Kidney (tissue), 14 donors: ENCODE results near the gene SPTBN5. TPM values are rescaled to one million over a fixed set of nuclear protein-coding genes. Genes with fewer than 3 reads are reported as not detected.

ENCODE experiments used
- DNase-seq, 5 donors: peaks; one replicate each; pipeline ENCODE4 v3.0.0-alpha.2; 2013 to 2020
- FAIRE-seq: peaks from 2 replicates; lab custom pipeline; 2012; peaks lifted over from hg19 to GRCh38; lab: Jason Lieb, UNC
- H3K27ac ChIP-seq, 2 donors: one replicate each; pipeline ENCODE4 v1.7.0; 2013; ENCODE audit warnings: low read depth in 2 of 2, low read length in 2 of 2, inconsistent platforms in 1 of 2
- H3K27me3 ChIP-seq: one replicate; pipeline ENCODE4 v1.7.1; 2013; ENCODE audit warnings: low read length, inconsistent platforms; ENCODE audit not compliant: control insufficient read depth, insufficient read depth
- H3K36me3 ChIP-seq, 3 donors: one replicate each; pipeline versions ENCODE4 v1.7.0 to v1.7.1; 2013; ENCODE audit warnings: low read length in 3 of 3, control low read depth in 1 of 3, inconsistent platforms in 1 of 3; ENCODE audit not compliant: insufficient read depth in 3 of 3, control insufficient read depth in 2 of 3
- H3K4me1 ChIP-seq, 3 donors: one replicate each; pipeline versions ENCODE4 v1.7.0 to v1.7.1; 2013; ENCODE audit warnings: low read length in 3 of 3, inconsistent platforms in 1 of 3, low read depth in 1 of 3; ENCODE audit not compliant: control insufficient read depth in 2 of 3, insufficient read depth in 2 of 3
- H3K4me3 ChIP-seq, 3 donors: one replicate each; pipeline versions ENCODE4 v1.7.0 to v1.8.1; 2013; ENCODE audit warnings: low read length in 3 of 3, control low read depth in 1 of 3, inconsistent platforms in 1 of 3
- H3K9ac ChIP-seq, 3 donors: one replicate each; pipeline versions ENCODE4 v1.7.0 to v1.7.1; 2013; ENCODE audit warnings: low read length in 3 of 3, control low read depth in 1 of 3, inconsistent platforms in 1 of 3
- H3K9me3 ChIP-seq, 3 donors: one replicate each; pipeline versions ENCODE4 v1.7.0 to v1.7.1; 2013; ENCODE audit warnings: low read length in 3 of 3, control low read depth in 1 of 3, inconsistent platforms in 1 of 3; ENCODE audit not compliant: control insufficient read depth in 2 of 3, insufficient read depth in 1 of 3
- CTCF ChIP-seq: IDR thresholded peaks from 3 replicates; pipeline ENCODE4 v1.5.1; 2012; ENCODE audit warnings: mild to moderate bottlenecking, moderate library complexity, borderline replicate concordance; ENCODE audit not compliant: insufficient read depth; ENCODE audit errors: extremely low read depth
- intact Hi-C: fragments of 100-400 bp; cut with DNase I; formaldehyde crosslinking; loops from one replicate; pipeline ENCODE4 v1.11.1; 2022
- polyA plus RNA-seq: library from polyadenylated mRNA; stranded (reverse); fragments of 350-450 nt; fragmentation: Illumina TruSeq; extraction: RNeasy Lipid Tissue Mini Kit (QIAGEN cat#74804); gene quantifications from one replicate; pipeline ENCODE4 v1.2.3, GENCODE V29; 2014; ENCODE audit warnings: low read depth, low replicate concordance; ENCODE audit not compliant: insufficient read depth
- total RNA-seq: library from RNA; stranded (reverse); fragmentation: NEBNext Ultra II Directional; extraction: Animal tissue kit (Norgen Biotek cat#: 25700); gene quantifications from one replicate; pipeline ENCODE4 v1.2.1, GENCODE V29; 2021
- donor health status: control.
- donor health status: control.
- donor health status: control.
- donor health status: control.
- donor health status: control.
- donor health status: DM: yes; HTN: yes; CAD: no.
- donor health status: Normal renal cell carcinoma (clear cell type).

SPTBN5 gene
- total and polyA plus RNA-seq, 2 donors from 2014 or later: 1.2 to 2.6 TPM

GRCh38 chr15:41849204-41849603 lies 44.6 kb downstream of the SPTBN5 start:
- Histone ChIP-seq H3K36me3 (peaks cover 0 to 12% (median 2%) of the 10 kb centered on the region in 3 donors), H3K9me3 (no peaks in the 10 kb centered on the region), H3K9ac (no peak overlapping the region), H3K27ac (no peak overlapping the region), H3K4me1 (peaks cover 0 to 3% (median 0%) of the 10 kb centered on the region in 3 donors), H3K4me3 (no peak overlapping the region), H3K27me3 (no peaks in the 10 kb centered on the region)
- no peak for FAIRE-seq
- TF ChIP-seq CTCF: no peak
- intact Hi-C loops: no loop called here
- no peak for DNase-seq

- H3K4me3 ChIP-seq: no peak overlapping the region
- TF ChIP-seq CTCF: no peak
- peak in 2 of 5 donors; percentile 43 to 62 for DNase-seq
- H3K4me1 ChIP-seq: peaks cover 0 to 3% (median 0%) of the 10 kb centered on the region in 3 donors
- no peak overlapping the region for H3K9ac ChIP-seq
- H3K36me3 ChIP-seq: peaks cover 0 to 12% (median 2%) of the 10 kb centered on the region in 3 donors
- FAIRE-seq: no peak
- H3K27me3 ChIP-seq: no peaks in the 10 kb centered on the region
- no peaks in the 10 kb centered on the region for H3K9me3 ChIP-seq
- no peak overlapping the region for H3K27ac ChIP-seq
- intact Hi-C loops: no loop called here
Measured at GRCh38 chr15:41848631-41849030, 45.2 kb downstream of the SPTBN5 start.

- H3K36me3 ChIP-seq: peaks cover 0 to 12% (median 2%) of the 10 kb centered on the region in 3 donors
- H3K27me3 ChIP-seq: no peaks in the 10 kb centered on the region
- no peaks in the 10 kb centered on the region for H3K9me3 ChIP-seq
- TF ChIP-seq CTCF: no peak
- intact Hi-C loops: no loop called here
- no peak overlapping the region for H3K27ac ChIP-seq
- H3K9ac ChIP-seq: no peak overlapping the region
- peaks cover 0 to 3% (median 0%) of the 10 kb centered on the region in 3 donors for H3K4me1 ChIP-seq
- no peak for FAIRE-seq
- DNase-seq: no peak
- no peak overlapping the region for H3K4me3 ChIP-seq
Measured at GRCh38 chr15:41847981-41848380, 45.9 kb downstream of the SPTBN5 start.

GRCh38 chr15:41847206-41847605 lies 46.6 kb downstream of the SPTBN5 start:
- FAIRE-seq: no peak
- no peak for DNase-seq

More at GRCh38 chr15:41847206-41847605, 46.6 kb downstream of the SPTBN5 start:
- intact Hi-C loops: no loop called here
- TF ChIP-seq CTCF: no peak
- no peaks in the 10 kb centered on the region for H3K27me3 ChIP-seq
- no peak overlapping the region for H3K27ac ChIP-seq
- peaks cover 0 to 3% (median 0%) of the 10 kb centered on the region in 3 donors for H3K4me1 ChIP-seq
- no peak overlapping the region for H3K4me3 ChIP-seq
- H3K9me3 ChIP-seq: no peaks in the 10 kb centered on the region
- no peak overlapping the region for H3K9ac ChIP-seq
- H3K36me3 ChIP-seq: peaks cover 0 to 12% (median 2%) of the 10 kb centered on the region in 3 donors
